Neural progenitor cell (in vitro differentiated cells): Measurements from ENCODE around the gene HEPACAM.

Experiments
- EZH2 ChIP-seq: fragments of 200-600 bp; sonication (generic); IDR thresholded peaks from 2 replicates; pipeline ENCODE4 v1.6.1; 2017; ENCODE audit warnings: antibody characterized with exemption, mild to moderate bottlenecking, moderate library complexity
- EZH2phosphoT487 ChIP-seq: fragments of 200-600 bp; sonication (generic); IDR thresholded peaks from 2 replicates; pipeline ENCODE4 v1.6.1; 2017; ENCODE audit warnings: antibody characterized with exemption
- TF ChIP-seq, protein P1 (sequence below): fragments of 200-600 bp; sonication (generic); IDR thresholded peaks from 2 replicates; pipeline ENCODE4 v1.5.1; 2017; ENCODE audit warnings: antibody characterized with exemption, mild to moderate bottlenecking

DNA sequence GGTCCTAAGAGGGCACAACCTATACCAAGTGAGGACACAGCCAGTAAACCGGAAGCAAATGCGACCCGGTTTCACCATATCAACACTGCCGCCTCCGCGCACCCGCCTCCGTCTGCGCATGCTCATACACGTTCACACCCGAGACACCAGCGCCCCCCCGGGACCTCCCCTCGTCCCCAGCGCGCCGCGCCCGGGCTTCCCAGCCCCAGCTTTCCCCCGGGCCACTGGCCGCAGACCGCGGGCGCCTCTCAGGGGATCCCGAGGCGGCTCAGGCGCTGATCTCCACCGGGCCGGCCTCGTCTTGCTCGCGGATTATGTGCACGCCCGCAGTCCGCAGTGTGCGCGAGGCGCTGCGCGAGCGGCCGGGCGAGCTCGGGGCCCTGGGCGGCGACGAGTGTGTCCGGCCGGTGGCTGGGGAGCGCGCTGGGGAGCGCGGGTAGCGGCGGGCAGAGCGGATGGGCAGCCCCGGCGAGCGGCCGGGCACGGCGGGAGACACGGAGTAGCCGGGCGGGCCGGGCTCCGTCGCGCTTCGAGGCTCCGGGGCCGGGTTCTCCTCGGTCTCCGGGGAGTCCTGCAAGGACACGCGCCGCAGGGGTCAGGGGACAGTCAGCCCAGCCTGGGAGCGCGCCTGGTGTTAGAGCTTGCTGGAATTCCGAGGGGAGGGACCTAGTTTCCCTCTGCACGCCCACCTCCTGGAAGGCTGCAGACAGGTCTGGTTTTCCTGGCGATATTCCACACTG is 14.8 kb downstream of the HEPACAM start:
- TF ChIP-seq, protein P1, sequence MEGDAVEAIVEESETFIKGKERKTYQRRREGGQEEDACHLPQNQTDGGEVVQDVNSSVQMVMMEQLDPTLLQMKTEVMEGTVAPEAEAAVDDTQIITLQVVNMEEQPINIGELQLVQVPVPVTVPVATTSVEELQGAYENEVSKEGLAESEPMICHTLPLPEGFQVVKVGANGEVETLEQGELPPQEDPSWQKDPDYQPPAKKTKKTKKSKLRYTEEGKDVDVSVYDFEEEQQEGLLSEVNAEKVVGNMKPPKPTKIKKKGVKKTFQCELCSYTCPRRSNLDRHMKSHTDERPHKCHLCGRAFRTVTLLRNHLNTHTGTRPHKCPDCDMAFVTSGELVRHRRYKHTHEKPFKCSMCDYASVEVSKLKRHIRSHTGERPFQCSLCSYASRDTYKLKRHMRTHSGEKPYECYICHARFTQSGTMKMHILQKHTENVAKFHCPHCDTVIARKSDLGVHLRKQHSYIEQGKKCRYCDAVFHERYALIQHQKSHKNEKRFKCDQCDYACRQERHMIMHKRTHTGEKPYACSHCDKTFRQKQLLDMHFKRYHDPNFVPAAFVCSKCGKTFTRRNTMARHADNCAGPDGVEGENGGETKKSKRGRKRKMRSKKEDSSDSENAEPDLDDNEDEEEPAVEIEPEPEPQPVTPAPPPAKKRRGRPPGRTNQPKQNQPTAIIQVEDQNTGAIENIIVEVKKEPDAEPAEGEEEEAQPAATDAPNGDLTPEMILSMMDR, result peak; percentile 6
- peak; percentile 38 for TF ChIP-seq EZH2phosphoT487
- peak; percentile 76 for TF ChIP-seq EZH2
